ENCODE data around the gene PIK3C2G. TPM values are rescaled to one million over a fixed set of nuclear protein-coding genes. Genes with fewer than 3 reads are reported as not detected.

PIK3C2G gene
- total RNA-seq, 1 experiment from 2014 or later = not detected

- ChIA-PET CTCF (no interaction called here), POLR2A (no interaction called here)
- Histone ChIP-seq H3K4me3 (ENCODE audit: low read depth in 2 of 2, low read length in 2 of 2) (no peak overlapping the region), H3K4me1 (ENCODE audit: control insufficient read depth, insufficient read depth, low read length) (no peaks in the 10 kb centered on the region), H3K36me3 (ENCODE audit: control insufficient read depth, insufficient read depth, low read length) (no peaks in the 10 kb centered on the region), H3K9me3 (ENCODE audit: control insufficient read depth, insufficient read depth, low read depth, low read length) (no peaks in the 10 kb centered on the region), H3K27ac (ENCODE audit: low read length) (no peak overlapping the region), H3K27me3 (ENCODE audit: control insufficient read depth, insufficient read depth, low read length) (no peaks in the 10 kb centered on the region)
- intact Hi-C loops (cut with micrococcal nuclease; ENCODE audit: unreplicated experiment) (no loop called here), in situ Hi-C loops (cut with HindIII; ENCODE audit: low pct_unique_long_range_greater_than_20kb, low sequenced_read_pairs) (no loop called here)
- DNase-seq (ENCODE audit: low read depth, low spot score) = no peak
- ATAC-seq = no peak
- TF ChIP-seq CTCF (IDR thresholded peaks at IDR 0.05) (no peak), SIN3A (IDR thresholded peaks at IDR 0.05; ENCODE audit: borderline replicate concordance, insufficient read depth, low read depth, low read length) (no peak), POLR2AphosphoS5 (IDR thresholded peaks at IDR 0.05; ENCODE audit: low read depth, low read length) (no peak), REST (IDR thresholded peaks at IDR 0.05; ENCODE audit: insufficient read depth in 1 of 2, low read depth in 2 of 2, low read length in 1 of 2) (no peak), TCF7L2 (IDR thresholded peaks at IDR 0.05; ENCODE audit: low read depth, low read length) (no peak)
- BruUV-seq (replicated peaks) = no TSS peak
Measured at GRCh38 chr12:18483698-18484325, 222.5 kb downstream of the PIK3C2G start.

- Histone ChIP-seq H3K27me3 (ENCODE audit: control insufficient read depth, insufficient read depth, low read length) (no peaks in the 10 kb centered on the region), H3K4me1 (ENCODE audit: control insufficient read depth, insufficient read depth, low read length) (no peaks in the 10 kb centered on the region), H3K36me3 (ENCODE audit: control insufficient read depth, insufficient read depth, low read length) (no peaks in the 10 kb centered on the region), H3K27ac (ENCODE audit: low read length) (no peak overlapping the region), H3K9me3 (ENCODE audit: control insufficient read depth, insufficient read depth, low read depth, low read length) (no peaks in the 10 kb centered on the region), H3K4me3 (ENCODE audit: low read depth in 2 of 2, low read length in 2 of 2) (no peak overlapping the region)
- in situ Hi-C loops (cut with HindIII; ENCODE audit: low pct_unique_long_range_greater_than_20kb, low sequenced_read_pairs) (no loop called here), intact Hi-C loops (cut with micrococcal nuclease; ENCODE audit: unreplicated experiment) (no loop called here)
- DNase-seq (ENCODE audit: low read depth, low spot score) (no peak), ATAC-seq (no peak)
- ChIA-PET POLR2A (no interaction called here), CTCF (no interaction called here)
- no TSS peak for BruUV-seq (replicated peaks)
- TF ChIP-seq TCF7L2 (IDR thresholded peaks at IDR 0.05; ENCODE audit: low read depth, low read length) (no peak), CTCF (IDR thresholded peaks at IDR 0.05) (no peak), POLR2AphosphoS5 (IDR thresholded peaks at IDR 0.05; ENCODE audit: low read depth, low read length) (no peak), REST (IDR thresholded peaks at IDR 0.05; ENCODE audit: insufficient read depth in 1 of 2, low read depth in 2 of 2, low read length in 1 of 2) (no peak), SIN3A (IDR thresholded peaks at IDR 0.05; ENCODE audit: borderline replicate concordance, insufficient read depth, low read depth, low read length) (no peak)
Measured at GRCh38 chr12:18486036-18486435, 224.7 kb downstream of the PIK3C2G start.
